H1 (cell line): Measurements from ENCODE around the gene TRAPPC2B. TPM values are rescaled to one million over a fixed set of nuclear protein-coding genes. Genes with fewer than 3 reads are reported as not detected.

ENCODE experiments used
- CTCF ChIA-PET: fragments of 300-600 bp; sonication (Branson Sonifier 250); formaldehyde crosslinking; loops from one replicate; lab custom pipeline; 2021; ENCODE audit not compliant: partially characterized antibody; lab: Charles Lee
- POLR2A ChIA-PET: fragments of 300-600 bp; sonication (Branson Sonifier 250); formaldehyde crosslinking; loops from one replicate; lab custom pipeline; 2021; ENCODE audit warnings: inconsistent platforms; ENCODE audit not compliant: partially characterized antibody; lab: Charles Lee
- DNase-seq, 2 experiments: peaks; one replicate each; pipeline versions ENCODE4 v3.0.0 to v3.0.0-alpha.2; 2010 to 2022; ENCODE audit warnings: low spot score in 2 of 2, low read depth in 1 of 2, mixed read lengths in 1 of 2
- FAIRE-seq: peaks from 2 replicates; lab custom pipeline; 2011; peaks lifted over from hg19 to GRCh38; lab: Jason Lieb, UNC
- H2AFZ ChIP-seq: 2 replicates; pipeline ENCODE4 v1.8.1; 2012; ENCODE audit warnings: low read length, inconsistent platforms
- H2AK5ac ChIP-seq: 2 replicates; pipeline ENCODE4 v1.6.1; 2013; ENCODE audit warnings: low read depth, low read length
- H2BK120ac ChIP-seq: replicated peaks from 2 replicates; pipeline ENCODE3; 2013; ENCODE audit warnings: low read depth, low read length, inconsistent platforms
- H2BK12ac ChIP-seq: 2 replicates; pipeline ENCODE4 v1.6.1; 2013; ENCODE audit warnings: low read depth, low read length
- H2BK15ac ChIP-seq: 2 replicates; pipeline ENCODE4 v1.6.1; 2013; ENCODE audit warnings: low read length
- H2BK20ac ChIP-seq: 2 replicates; pipeline ENCODE4 v1.6.1; 2013; ENCODE audit warnings: low read length
- H2BK5ac ChIP-seq: 2 replicates; pipeline ENCODE4 v1.6.1; 2013; ENCODE audit warnings: low read depth, low read length
- H3K14ac ChIP-seq: 2 replicates; pipeline ENCODE4 v1.6.1; 2013; ENCODE audit warnings: inconsistent platforms; ENCODE audit not compliant: insufficient read length
- H3K18ac ChIP-seq: 2 replicates; pipeline ENCODE4 v1.6.1; 2013; ENCODE audit warnings: low read length; ENCODE audit errors: extremely low read depth
- H3K23ac ChIP-seq: 2 replicates; pipeline ENCODE4 v1.6.1; 2013; ENCODE audit warnings: inconsistent platforms; ENCODE audit not compliant: insufficient read length
- H3K23me2 ChIP-seq: 2 replicates; pipeline ENCODE4 v1.6.1; 2013; ENCODE audit warnings: low read depth, low read length
- H3K27ac ChIP-seq: 2 replicates; pipeline ENCODE4 v1.6.1; 2011; ENCODE audit warnings: low read depth, low read length, inconsistent platforms
- H3K27me3 ChIP-seq, 4 experiments: replicated peaks in 1 of 4; 1 replicate in 1 of 4; 2 replicates in 3 of 4; pipeline versions ENCODE4 v1.6.1 to v1.8.1; 2011 to 2013; ENCODE audit warnings: low read length in 3 of 4, mild to moderate bottlenecking in 3 of 4, inconsistent platforms in 2 of 4, mixed read lengths in 2 of 4, moderate library complexity in 1 of 4; ENCODE audit not compliant: control insufficient read depth in 3 of 4, insufficient read depth in 3 of 4; ENCODE audit errors: extremely low read depth in 1 of 4
- H3K36me3 ChIP-seq, 4 experiments: 2 replicates each; pipeline versions ENCODE4 v1.6.1 to v1.8.1; 2011 to 2013; ENCODE audit warnings: mild to moderate bottlenecking in 4 of 4, low read length in 3 of 4, moderate library complexity in 2 of 4, control low read depth in 1 of 4, inconsistent platforms in 1 of 4; ENCODE audit not compliant: insufficient read depth in 4 of 4, control insufficient read depth in 2 of 4
- H3K4ac ChIP-seq: replicated peaks from 2 replicates; pipeline ENCODE3; 2013; ENCODE audit warnings: low read length, low read depth, mixed read lengths, inconsistent platforms; ENCODE audit not compliant: insufficient read length
- H3K4me1 ChIP-seq, 4 experiments: replicated peaks in 1 of 4; 1 replicate in 1 of 4; 2 replicates in 3 of 4; pipeline versions ENCODE4 v1.6.1 to v1.8.1; 2011 to 2013; ENCODE audit warnings: low read length in 3 of 4, inconsistent platforms in 2 of 4, mixed read lengths in 1 of 4; ENCODE audit not compliant: insufficient read depth in 4 of 4, control insufficient read depth in 3 of 4
- H3K4me2 ChIP-seq, 2 experiments: 2 replicates each; pipeline versions ENCODE4 v1.6.1 to v1.8.1; 2011 to 2013; ENCODE audit warnings: low read depth in 2 of 2, low read length in 2 of 2, control low read depth in 1 of 2, inconsistent platforms in 1 of 2, mild to moderate bottlenecking in 1 of 2; ENCODE audit not compliant: insufficient read depth in 1 of 2
- H3K4me3 ChIP-seq, 4 experiments: fragments of 200-600, 300-600 bp in 1 of 4; sonication (generic), shearing (Covaris generic), sonication (Bioruptor Twin) in 1 of 4; 2 replicates each; pipeline versions ENCODE4 v1.5.1 to v1.8.1; 2011 to 2016; ENCODE audit warnings: low read length in 4 of 4, low read depth in 3 of 4, control low read depth in 2 of 4, inconsistent platforms in 2 of 4, mild to moderate bottlenecking in 2 of 4, mixed read lengths in 1 of 4, moderate library complexity in 1 of 4; ENCODE audit not compliant: insufficient read depth in 2 of 4; ENCODE audit errors: extremely low read depth in 1 of 4
- H3K56ac ChIP-seq: replicated peaks from 2 replicates; pipeline ENCODE3; 2013; ENCODE audit warnings: low read depth, mild to moderate bottlenecking, mixed read lengths, low read length, inconsistent platforms; ENCODE audit not compliant: insufficient read length
- H3K79me1 ChIP-seq: 2 replicates; pipeline ENCODE4 v1.6.1; 2013; ENCODE audit warnings: low read depth, low read length, control low read depth
- H3K79me2 ChIP-seq, 2 experiments: 2 replicates each; pipeline versions ENCODE4 v1.6.1 to v1.8.1; 2012 to 2013; ENCODE audit warnings: low read length in 2 of 2, mild to moderate bottlenecking in 2 of 2, inconsistent platforms in 1 of 2; ENCODE audit not compliant: insufficient read depth in 2 of 2, control insufficient read depth in 1 of 2
- H3K9ac ChIP-seq, 4 experiments: replicated peaks in 1 of 4; 1 replicate in 1 of 4; 2 replicates in 3 of 4; pipeline versions ENCODE4 v1.6.1 to v1.8.1; 2011 to 2013; ENCODE audit warnings: low read depth in 3 of 4, low read length in 3 of 4, control low read depth in 2 of 4, mild to moderate bottlenecking in 2 of 4, moderate library complexity in 2 of 4, inconsistent platforms in 1 of 4; ENCODE audit errors: extremely low read depth in 1 of 4
- H3K9me3 ChIP-seq, 2 experiments: 2 replicates each; pipeline versions ENCODE4 v1.6.1 to v1.8.1; 2012 to 2013; ENCODE audit warnings: mild to moderate bottlenecking in 2 of 2, moderate library complexity in 2 of 2, control low read depth in 1 of 2, inconsistent platforms in 1 of 2, low read depth in 1 of 2, low read length in 1 of 2, mixed read lengths in 1 of 2; ENCODE audit not compliant: insufficient read depth in 2 of 2
- H4K20me1 ChIP-seq, 2 experiments: replicated peaks in 1 of 2; 2 replicates each; pipeline versions ENCODE3 to v1.8.1; 2011 to 2013; ENCODE audit warnings: inconsistent platforms in 2 of 2, low read length in 2 of 2, mild to moderate bottlenecking in 1 of 2; ENCODE audit not compliant: insufficient read depth in 2 of 2, control insufficient read depth in 1 of 2
- H4K5ac ChIP-seq: 2 replicates; pipeline ENCODE4 v1.6.1; 2013; ENCODE audit warnings: low read length, low read depth, mixed read lengths, inconsistent platforms; ENCODE audit not compliant: insufficient read length
- H4K8ac ChIP-seq: 2 replicates; pipeline ENCODE4 v1.8.0; 2013; ENCODE audit warnings: mild to moderate bottlenecking, moderate library complexity, low read length, inconsistent platforms; ENCODE audit not compliant: insufficient read depth; ENCODE audit errors: extremely low read depth
- H4K91ac ChIP-seq: replicated peaks from 2 replicates; pipeline ENCODE3; 2013; ENCODE audit warnings: low read length, mixed read lengths, inconsistent platforms; ENCODE audit not compliant: insufficient read length
- CBX5 ChIP-seq: fragments of 300-800, 300-1000 bp; sonication (generic); IDR thresholded peaks from 2 replicates; pipeline ENCODE4 v1.7.1; 2016; ENCODE audit warnings: antibody characterized with exemption, low read length, low read depth
- CEBPB ChIP-seq: IDR thresholded peaks from 2 replicates; pipeline ENCODE4 v1.6.1; 2012; ENCODE audit warnings: low read depth, low read length
- CHD2 ChIP-seq: IDR thresholded peaks from 2 replicates; pipeline ENCODE4 v1.6.1; 2012; ENCODE audit warnings: low read length, improper control_type of control experiment
- EP300 ChIP-seq, 2 experiments: IDR thresholded peaks; 1 replicate in 1 of 2; 2 replicates in 1 of 2; pipeline ENCODE4 v1.6.1; 2011 to 2012; ENCODE audit warnings: low read depth in 2 of 2, low read length in 2 of 2, mild to moderate bottlenecking in 2 of 2, borderline replicate concordance in 1 of 2, inconsistent platforms in 1 of 2, moderate library complexity in 1 of 2
- FOSL1 ChIP-seq: IDR thresholded peaks from 2 replicates; pipeline ENCODE4 v1.6.1; 2011; ENCODE audit warnings: mild to moderate bottlenecking, low read depth, low read length, moderate library complexity; ENCODE audit not compliant: insufficient read depth
- HDAC6 ChIP-seq: IDR thresholded peaks from one replicate; pipeline ENCODE4 v1.7.1; 2012; ENCODE audit warnings: low read depth, mild to moderate bottlenecking, inconsistent platforms, low read length, moderate library complexity
- POLR2A ChIP-seq, 2 experiments: IDR thresholded peaks; 1 replicate in 1 of 2; 2 replicates in 1 of 2; pipeline ENCODE4 v1.6.1; 2011; ENCODE audit warnings: low read depth in 2 of 2, low read length in 2 of 2, mild to moderate bottlenecking in 2 of 2; ENCODE audit errors: control extremely low read depth in 1 of 2
- RAD21 ChIP-seq, 2 experiments: IDR thresholded peaks in 1 of 2; conservative IDR thresholded peaks in 1 of 2; 2 replicates each; pipeline ENCODE4 v1.6.1; 2011; ENCODE audit warnings: low read depth in 2 of 2, low read length in 2 of 2, improper control_type of control experiment in 1 of 2, inconsistent platforms in 1 of 2, mild to moderate bottlenecking in 1 of 2, moderate library complexity in 1 of 2
- TEAD4 ChIP-seq: IDR thresholded peaks from 2 replicates; pipeline ENCODE4 v1.6.1; 2012; ENCODE audit warnings: low read depth, low read length, inconsistent platforms, mixed read lengths
- WGBS, 2 experiments: shearing (Covaris generic) in 1 of 2; methylation state at CpG; one replicate each; pipeline versions ENCODE4 v1.1.6 to v1.1.7; 2013 to 2015; ENCODE audit warnings: low lambda C conversion rate in 2 of 2, mixed read lengths in 2 of 2, inconsistent platforms in 1 of 2, low coverage in 1 of 2, missing lambda C conversion rate in 1 of 2; ENCODE audit not compliant: insufficient replicate concordance in 2 of 2, insufficient coverage in 1 of 2, insufficient read length in 1 of 2; ENCODE audit errors: extremely low coverage in 1 of 2, missing lambda C conversion rate in 1 of 2; 5-methylcytosine and 5-hydroxymethylcytosine counted together
- polyA plus RNA-seq, 7 experiments: library from polyadenylated mRNA; depleted of rRNA in 3 of 7; stranded (reverse) in 5 of 7; unstranded in 2 of 7; fragments of >200 nt in 5 of 7; fragments of 200-250 nt in 2 of 7; gene quantifications; 1 replicate in 5 of 7; 2 replicates in 1 of 7; 4 replicates in 1 of 7; pipeline versions ENCODE4 v1.2.1 to v1.2.3, GENCODE V29; 2011 to 2013; ENCODE audit warnings: missing spikeins in 2 of 7, mixed read lengths in 2 of 7
- total RNA-seq: library from RNA; stranded (reverse); fragmentation: NEBNext Ultra II Directional; extraction: Animal tissue kit (Norgen Biotek cat#: 25700); gene quantifications from 2 replicates; pipeline ENCODE4 v1.2.1, GENCODE V29; 2021
- TF ChIP-seq, protein P1 (sequence below): IDR thresholded peaks from 2 replicates; pipeline ENCODE4 v1.6.1; 2011; ENCODE audit warnings: low read length, improper control_type of control experiment

TRAPPC2B gene
- total and polyA plus RNA-seq, 2 of the 8 experiments (the other 6 are each of a cell fraction or from before 2014, with no cell fraction given): 8.7 to 28.3 TPM

DNA sequence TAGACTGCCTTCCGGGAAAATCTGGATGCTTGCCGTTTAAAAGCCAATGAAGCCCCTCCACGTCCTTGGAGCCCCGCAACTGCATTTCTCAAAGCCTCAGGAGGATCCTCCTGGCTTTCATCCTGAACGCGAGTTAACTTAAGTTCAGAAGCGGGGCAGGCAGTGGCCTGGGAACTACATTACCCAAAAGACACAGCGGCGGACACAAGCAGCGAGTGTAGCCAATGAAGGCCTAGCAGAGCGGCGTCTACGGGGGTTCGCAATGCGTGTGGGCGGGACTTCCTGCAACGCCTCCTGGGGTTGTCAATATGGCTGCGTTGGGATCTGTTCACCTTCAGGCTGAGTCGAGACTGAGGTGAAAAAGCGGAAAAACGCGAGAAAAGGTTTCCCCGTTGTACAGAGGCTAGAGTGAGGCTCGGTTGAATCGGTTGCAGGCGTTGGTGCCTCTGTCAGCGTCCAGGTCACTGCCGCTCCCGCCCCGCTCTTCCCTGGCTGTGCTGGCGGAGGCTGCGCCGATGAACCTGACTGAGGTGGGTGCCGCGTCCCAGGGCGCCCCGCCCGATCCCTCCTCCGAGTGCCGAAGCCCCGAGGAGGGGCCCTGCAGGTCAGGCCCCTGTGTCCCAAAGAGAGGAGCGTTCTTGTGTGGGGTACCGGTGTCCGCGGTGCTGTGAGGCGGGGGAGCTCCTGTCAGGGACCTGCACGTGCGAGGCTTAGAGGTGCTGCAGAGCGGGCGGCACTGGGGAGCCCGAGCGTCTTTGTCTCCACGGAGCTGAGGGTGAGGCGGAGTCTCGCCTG, 47.7 kb downstream of the TRAPPC2B start, which contains the start of gene ZNF17:
ZNF17 (plus strand) TSS at position 285 of the 795 bp plus-strand sequence. CDS start 2,455 bp downstream, outside the sequence.
- no peak within 1 kb of the TSS for H3K23ac ChIP-seq
- H4K8ac ChIP-seq: peak within 1 kb of the TSS; percentile 96
- H2BK5ac ChIP-seq: no peak within 1 kb of the TSS
- H2BK15ac ChIP-seq: no peak within 1 kb of the TSS
- H2AK5ac ChIP-seq: no peak within 1 kb of the TSS
- no peak within 1 kb of the TSS for H3K14ac ChIP-seq
- peak within 1 kb of the TSS; percentile 25 for H3K56ac ChIP-seq
- FAIRE-seq: peak; percentile 99
- H3K27ac ChIP-seq: no peak within 1 kb of the TSS
- no peaks in the 10 kb centered on the region; a peak in 1 of 7 replicates for H3K4me1 ChIP-seq
- H3K36me3 ChIP-seq: no peaks in the 10 kb centered on the region; a peak in 2 of 8 replicates
- H3K9me3 ChIP-seq: no peaks in the 10 kb centered on the region
- no peaks in the 10 kb centered on the region; a peak in 1 of 7 replicates for H3K27me3 ChIP-seq
- H3K79me2 ChIP-seq: peaks cover 0 to 18% of the 10 kb centered on the region in 2 experiments; a peak in 2 of 4 replicates
- H3K4ac ChIP-seq: no peak within 1 kb of the TSS
- H3K79me1 ChIP-seq: peaks cover 7% of the 10 kb centered on the region
- no peak within 1 kb of the TSS for H4K5ac ChIP-seq
- CTCF ChIA-PET: interaction anchor here (0.7 kb wide), 1 partner anchor 71 kb away, joined by 3 read pairs; no protein-coding TSS in a partner anchor
- H3K4me3 ChIP-seq: peak within 1 kb of the TSS; percentile 69 to 97 (median 92)
- no peak within 1 kb of the TSS for H2BK20ac ChIP-seq
- peak within 1 kb of the TSS; percentile 56 to 75 for H3K4me2 ChIP-seq
- no peak within 1 kb of the TSS; the same call in 1 of the 2 replicates for H2BK12ac ChIP-seq
- peak within 1 kb of the TSS; percentile 98 for H2AFZ ChIP-seq
- no peak within 1 kb of the TSS for H2BK120ac ChIP-seq
- DNase-seq: peak in 1 of 2 experiments; percentile 87
- peak within 1 kb of the TSS; percentile 55 to 86 (median 70) for H3K9ac ChIP-seq
- peaks cover 0 to 3% of the 10 kb centered on the region in 2 experiments for H4K20me1 ChIP-seq
- POLR2A ChIA-PET: interaction anchor here (0.6 to 4.0 kb wide), 4 partner anchors 8 to 297 kb away, joined by 3 to 24 read pairs (median 6); partner anchors contain the start of gene ZNF749
- H3K23me2 ChIP-seq: peaks cover 8% of the 10 kb centered on the region; the same call in 1 of the 2 replicates
- H4K91ac ChIP-seq: no peak within 1 kb of the TSS
- 3% methylated on average over 55 of the region's 55 CpGs; no CpG with 5 or more reads in 1 of the 2 experiments for WGBS, 2 experiments
- peak within 1 kb of the TSS; percentile 48; the same call in 1 of the 2 replicates for H3K18ac ChIP-seq
- TF ChIP-seq FOSL1 (no peak), CBX5 (no peak), CEBPB (no peak), TEAD4 (no peak), POLR2A (IDR thresholded peaks at IDR 0.05; ENCODE audit: control extremely low read depth in 1 of 2, low read depth in 2 of 2, low read length in 2 of 2) (peak in 1 of 2 experiments; percentile 59; a peak in 1 of 3 replicates), RAD21 (IDR thresholded peaks at IDR 0.05 in 1 of 2, conservative IDR thresholded peaks at IDR 0.05 in 1 of 2; ENCODE audit: low read depth in 2 of 2, low read length in 2 of 2) (no peak), CHD2 (peak; percentile 77), HDAC6 (no peak), EP300 (IDR thresholded peaks at IDR 0.05; ENCODE audit: borderline replicate concordance in 1 of 2, low read depth in 2 of 2, low read length in 2 of 2) (no peak)
- TF ChIP-seq, protein P1, sequence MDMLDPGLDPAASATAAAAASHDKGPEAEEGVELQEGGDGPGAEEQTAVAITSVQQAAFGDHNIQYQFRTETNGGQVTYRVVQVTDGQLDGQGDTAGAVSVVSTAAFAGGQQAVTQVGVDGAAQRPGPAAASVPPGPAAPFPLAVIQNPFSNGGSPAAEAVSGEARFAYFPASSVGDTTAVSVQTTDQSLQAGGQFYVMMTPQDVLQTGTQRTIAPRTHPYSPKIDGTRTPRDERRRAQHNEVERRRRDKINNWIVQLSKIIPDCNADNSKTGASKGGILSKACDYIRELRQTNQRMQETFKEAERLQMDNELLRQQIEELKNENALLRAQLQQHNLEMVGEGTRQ: no peak
